ENCODE data around the gene PDE4C.

The PDE4C gene

DNA sequence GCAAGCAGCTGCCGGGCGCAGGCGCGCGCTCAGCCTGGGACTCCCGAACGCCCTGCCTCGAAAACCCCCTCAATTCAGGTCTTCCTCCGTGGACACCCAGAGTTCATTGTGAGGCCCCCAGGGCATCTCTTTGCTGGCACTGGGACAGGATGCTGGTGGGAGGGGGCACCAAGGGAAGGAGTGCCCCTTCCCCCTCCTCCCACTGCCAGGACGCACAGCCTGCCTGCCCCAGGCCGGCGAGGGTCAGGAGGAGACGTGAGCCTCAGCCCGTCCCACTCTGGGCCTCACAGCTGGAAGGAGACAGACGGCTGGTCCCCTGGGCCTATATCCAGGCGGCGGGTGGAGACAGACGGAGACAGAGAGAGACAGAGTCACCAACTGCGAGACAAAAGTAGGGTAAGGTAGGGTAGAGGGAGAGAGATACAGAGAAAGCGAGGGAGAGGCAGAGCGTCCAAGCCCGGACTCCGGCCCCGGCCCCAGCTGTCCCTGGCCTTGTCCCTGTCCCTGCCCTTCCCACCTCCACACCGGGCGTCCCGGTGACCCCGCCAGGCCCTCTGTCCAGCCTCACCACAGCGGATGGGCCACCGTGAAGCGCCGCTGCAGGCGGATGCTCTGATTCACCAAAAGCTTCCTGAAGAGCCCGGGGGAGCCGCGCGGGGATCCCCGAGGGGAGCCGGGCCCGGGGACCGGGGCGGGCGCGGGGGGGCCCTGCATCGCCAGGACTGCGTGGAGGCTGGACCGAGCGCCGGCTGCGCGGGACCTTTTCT, at the start of gene PDE4C:
Gene PDE4C (minus strand): TSS at position 737 of the 767 bp plus-strand sequence. CDS start 23 bp downstream, at position 714.
- DNase-seq = no peak

DNA sequence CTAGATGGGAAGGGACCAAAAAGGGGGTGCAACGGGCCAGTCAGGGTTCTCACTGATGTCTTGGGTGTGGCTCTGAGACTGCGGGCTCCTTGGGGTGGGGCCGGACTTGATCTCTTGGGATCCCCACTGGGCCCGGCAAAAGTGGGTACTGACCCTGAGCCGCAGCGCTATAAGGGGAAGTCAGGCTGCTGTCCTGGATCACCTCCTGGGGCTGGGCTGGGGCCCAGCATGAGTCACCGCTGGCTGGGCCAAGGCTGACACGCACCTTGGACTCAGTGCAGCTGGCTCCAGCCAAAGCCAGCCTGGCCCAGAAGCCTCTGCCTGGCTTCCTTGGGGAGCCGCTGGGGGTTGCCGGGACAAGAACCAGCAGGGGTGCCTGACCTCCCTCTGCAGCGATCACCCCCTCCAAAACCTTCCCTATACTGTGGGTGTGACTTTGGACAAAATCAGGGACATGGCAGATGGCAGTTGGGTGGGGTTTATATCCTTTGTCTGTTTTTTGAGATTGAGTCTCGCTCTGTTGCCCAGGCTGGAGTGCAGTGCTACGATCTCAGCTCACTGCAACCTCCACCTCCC, 48.6 kb upstream of the PDE4C start:
- DNase-seq = peak; percentile 52 to 54

DNA sequence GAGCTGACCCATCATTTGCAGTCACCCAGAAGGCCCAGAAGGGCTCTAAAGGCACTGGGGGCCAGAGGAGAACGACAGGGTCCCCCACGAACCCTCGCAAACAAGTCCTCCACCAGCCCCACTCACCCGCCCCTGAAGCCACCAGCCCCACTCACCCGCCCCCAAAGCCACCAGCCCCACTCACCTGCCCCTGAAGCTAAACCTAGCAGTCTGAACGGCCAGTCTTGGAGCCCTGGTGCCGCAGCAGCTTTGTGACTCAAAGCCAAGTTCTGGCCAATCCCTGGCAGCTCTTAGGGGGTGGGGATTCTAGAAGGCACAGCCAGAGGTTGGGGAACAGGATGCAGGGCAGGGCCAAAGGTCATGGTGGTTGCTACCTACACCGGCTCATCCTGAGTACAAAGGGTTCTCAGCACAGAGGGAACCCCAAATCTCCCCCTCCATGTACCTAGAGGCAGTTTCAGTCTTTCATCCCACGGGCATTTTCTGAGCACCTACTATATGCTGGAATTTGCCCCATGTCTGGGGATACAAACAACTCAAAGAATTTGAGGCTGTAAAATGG, 48.1 kb upstream of the PDE4C start, which contains the start of gene IQCN:
Gene IQCN (minus strand): TSS at position 234 of the 562 bp plus-strand sequence. CDS start 4,974 bp downstream, outside the sequence.
- DNase-seq = no peak

DNA sequence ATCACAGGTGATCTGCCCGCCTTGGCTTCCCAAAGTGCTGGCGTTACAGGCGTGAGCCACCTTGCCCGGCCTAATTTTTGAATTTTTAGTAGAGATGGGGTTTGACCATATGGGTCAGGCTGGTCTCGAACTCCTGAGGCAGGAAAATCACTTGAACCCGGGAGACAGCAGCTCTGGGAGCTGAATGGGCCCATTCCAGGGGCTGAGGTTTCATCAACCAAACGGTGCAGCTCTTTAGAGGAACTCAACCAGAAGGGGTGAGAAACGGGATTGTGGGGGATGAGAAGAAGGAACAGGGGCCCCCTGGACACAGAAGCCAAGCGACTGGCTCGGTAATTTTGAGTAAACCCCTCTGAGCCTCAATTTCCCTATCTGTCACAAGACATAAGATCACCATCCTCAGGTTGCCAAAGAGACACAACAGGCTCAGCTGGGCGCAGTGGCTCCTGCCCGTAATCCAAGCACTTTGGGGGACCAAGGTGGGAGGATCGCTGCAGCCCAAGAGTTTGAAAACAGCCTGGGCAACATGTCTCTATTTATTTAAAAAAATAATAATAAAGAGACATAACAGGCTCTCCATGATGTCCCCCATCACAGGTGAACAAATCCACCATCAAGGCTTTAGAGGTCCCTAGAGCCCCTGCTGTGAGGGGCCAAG, 47.5 kb upstream of the PDE4C start:
- no peak for DNase-seq

DNA sequence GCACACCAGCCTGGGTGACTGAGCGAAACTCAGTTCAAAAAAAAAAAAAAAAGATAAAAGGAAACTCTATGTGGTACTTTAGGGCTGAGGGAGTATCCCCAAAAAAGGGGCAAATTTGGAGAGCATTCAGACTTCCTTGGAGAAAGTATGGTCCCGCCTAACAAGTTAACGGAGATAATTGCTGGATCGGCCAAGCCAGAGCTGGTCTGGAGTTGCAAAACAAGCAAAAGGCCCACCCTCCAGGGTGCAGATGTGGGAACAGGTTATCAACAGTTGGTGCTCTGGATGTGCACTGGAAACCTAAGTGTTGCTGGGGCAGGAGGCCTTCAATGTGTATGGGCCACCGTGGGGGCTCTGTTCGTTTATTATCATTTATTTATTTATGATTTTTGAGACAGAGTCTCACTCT, 45.2 kb upstream of the PDE4C start:
- DNase-seq = no peak

DNA sequence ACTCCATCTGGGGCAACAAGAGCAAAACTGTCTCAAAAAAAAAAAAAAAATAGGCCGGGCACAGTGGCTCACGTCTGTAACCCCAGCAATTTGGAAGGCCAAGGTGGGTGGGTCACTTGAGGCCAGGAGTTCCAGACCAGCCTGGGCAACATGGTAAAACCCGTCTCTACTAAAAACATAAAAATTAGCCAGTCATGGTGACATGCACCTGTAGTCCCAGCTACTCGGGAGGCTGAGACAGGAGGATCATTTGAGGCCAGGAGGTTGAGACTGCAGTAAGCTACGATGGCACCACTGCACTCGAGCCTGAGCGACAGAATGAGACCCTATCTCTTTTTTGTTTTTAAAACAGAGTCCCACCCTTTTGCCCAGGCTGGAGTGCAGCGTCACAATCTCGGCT, 44.1 kb upstream of the PDE4C start:
- no peak for DNase-seq

DNA sequence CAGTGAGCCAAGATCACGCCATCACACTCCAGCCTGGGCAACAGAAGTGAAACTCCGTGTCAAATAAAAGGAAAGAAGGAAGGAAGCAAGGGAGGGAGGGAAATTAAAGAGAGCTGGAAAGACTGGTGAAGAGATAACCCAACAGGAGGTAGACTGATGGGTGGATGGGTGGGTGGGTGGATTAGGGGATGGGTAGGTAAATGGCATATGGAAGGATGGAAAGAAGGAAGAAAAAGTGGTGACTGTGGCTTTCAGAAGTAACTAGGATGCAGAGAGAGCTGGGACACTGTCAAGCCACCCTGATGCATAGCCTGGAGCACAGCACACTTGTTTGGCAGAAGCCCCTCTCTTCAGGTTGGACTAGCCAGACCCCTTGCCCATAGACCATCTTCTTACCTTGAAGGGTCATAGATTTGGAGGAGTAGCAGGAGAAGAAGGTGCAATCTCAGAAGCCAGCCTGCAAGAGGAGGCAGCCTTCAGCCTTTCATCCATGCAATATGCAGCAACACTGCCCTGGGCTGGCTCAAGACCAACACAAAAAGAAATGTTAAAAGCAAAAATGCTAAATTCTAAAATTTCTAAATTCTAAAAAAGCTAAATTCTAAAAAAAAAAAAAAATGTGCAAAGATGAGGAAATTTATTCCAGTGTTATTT, 43.0 kb upstream of the PDE4C start:
- no peak for DNase-seq

DNA sequence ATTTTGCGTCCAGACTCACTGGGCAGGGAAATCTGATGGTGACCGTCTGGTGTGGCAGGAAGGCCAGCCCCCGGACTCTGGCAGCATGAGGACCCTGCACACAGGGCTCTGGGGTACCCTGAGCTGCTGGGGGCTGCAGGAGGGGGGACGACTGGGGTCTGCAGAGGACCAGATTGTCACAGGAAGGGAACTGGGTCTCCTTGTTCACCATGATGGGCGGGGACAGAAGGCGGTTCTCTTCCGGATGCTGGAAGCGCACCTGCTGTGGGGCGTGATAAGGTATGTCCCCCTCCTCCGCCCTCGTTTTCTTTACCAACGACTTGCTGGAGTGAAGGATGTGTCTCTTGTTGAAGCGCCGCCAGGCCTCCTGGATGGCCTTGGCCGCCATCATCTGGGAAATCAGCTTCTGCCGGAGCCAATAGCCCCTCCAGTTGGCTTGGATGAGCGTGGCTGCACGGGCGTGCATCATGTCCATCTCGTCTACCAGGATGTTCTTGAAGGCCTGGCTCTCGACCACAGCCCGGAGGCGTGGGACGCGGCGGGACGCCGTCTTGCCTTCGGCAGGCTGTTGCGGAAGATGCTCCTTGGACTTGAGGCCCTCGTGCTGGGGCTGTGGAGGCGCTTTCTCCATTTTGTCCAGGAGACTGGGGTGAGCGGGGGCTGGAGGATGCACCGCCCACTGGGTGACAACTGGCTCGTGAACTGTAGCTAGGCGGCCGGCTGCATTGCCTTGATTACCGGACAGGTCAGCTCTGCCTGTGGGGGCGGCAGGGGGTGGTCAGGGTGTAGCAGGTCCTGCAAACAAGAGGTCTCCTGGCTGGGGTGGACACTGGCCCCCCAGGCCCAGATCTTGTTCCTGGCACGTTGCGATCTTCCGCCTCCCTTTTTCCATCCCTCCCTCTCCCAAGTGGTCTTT, 40.8 kb upstream of the PDE4C start:
- DNase-seq = no peak

DNA sequence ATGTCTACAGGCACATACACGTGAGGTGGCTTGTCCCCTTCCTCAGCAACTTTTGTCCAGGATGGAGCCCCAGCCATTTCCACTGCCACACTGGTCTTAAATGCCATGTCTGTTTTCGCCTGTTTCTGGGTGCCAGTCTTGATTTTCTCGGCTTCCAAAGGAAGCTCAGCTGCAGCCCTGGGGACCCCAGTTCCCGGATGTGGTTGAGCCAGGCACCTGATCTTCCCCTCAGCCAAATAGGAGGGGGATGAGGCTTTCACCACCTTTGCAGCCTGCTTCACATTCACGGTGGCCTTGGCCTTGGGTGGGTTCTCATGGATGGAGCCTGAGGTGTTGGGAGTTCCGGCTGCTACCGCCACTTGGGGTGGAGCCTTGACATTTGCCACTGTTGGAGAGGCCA, 39.3 kb upstream of the PDE4C start:
- no peak for DNase-seq

DNA sequence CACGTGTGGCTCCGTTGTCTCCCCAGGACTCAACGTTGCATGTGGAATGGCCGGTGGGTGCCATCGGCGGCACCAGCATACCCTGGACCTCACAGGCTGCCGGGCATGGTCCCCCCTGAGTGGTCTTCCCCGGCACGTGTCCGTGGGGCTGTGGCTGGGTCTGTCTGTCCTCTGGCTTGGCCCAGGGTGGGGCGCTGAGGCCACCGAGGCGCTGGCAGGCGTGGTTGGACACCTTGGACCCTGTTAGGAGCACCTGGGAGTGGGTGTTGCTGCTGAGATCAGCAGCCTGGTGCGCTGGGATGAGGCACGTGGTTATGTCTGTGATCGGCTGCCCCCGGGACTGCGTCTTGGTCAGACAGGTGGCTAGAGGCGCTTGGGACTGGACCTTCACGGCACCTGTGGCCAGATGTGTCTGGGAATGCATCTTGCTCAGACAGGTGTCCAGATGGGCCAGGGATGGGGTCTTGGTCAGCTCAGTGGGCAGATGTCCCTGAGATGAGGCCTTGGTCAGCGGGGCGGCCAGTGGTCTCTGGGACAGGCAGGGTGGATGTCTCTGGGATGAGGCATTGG, 38.8 kb upstream of the PDE4C start:
- DNase-seq = no peak

DNA sequence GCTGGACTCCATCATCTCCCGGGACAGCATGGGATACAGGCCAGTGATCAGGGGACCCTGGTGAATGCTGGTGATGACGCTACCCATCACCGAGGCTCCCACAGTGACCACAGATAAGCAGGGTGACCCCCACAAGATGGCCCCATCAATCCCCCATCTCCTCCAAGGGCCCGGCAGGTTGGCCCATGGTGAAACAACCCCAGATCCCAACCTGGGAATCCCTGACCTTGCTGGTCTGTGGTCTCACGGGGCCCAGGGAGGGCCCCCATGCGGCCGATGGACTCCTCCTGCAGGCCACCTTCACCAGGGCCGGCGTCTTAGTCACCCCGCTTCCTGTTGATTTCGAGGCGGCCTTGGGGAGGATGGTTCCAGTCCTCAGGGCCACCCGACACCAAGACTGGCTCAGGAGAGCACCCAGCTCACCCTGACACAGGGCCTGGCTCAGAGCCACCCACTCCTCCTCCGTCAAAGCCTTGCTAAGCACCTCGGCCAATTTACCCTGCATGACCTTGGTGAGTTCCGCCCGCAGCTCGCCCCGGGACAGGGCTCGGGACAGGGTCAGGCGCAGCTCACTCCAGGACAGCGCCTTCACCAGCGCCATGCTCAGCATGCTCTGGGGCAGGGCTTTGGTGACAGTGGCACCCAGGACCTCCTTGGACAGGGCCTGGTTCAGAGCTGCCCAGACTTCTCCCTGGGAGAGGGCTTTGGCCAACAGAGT, 38.1 kb upstream of the PDE4C start:
- DNase-seq = no peak

DNA sequence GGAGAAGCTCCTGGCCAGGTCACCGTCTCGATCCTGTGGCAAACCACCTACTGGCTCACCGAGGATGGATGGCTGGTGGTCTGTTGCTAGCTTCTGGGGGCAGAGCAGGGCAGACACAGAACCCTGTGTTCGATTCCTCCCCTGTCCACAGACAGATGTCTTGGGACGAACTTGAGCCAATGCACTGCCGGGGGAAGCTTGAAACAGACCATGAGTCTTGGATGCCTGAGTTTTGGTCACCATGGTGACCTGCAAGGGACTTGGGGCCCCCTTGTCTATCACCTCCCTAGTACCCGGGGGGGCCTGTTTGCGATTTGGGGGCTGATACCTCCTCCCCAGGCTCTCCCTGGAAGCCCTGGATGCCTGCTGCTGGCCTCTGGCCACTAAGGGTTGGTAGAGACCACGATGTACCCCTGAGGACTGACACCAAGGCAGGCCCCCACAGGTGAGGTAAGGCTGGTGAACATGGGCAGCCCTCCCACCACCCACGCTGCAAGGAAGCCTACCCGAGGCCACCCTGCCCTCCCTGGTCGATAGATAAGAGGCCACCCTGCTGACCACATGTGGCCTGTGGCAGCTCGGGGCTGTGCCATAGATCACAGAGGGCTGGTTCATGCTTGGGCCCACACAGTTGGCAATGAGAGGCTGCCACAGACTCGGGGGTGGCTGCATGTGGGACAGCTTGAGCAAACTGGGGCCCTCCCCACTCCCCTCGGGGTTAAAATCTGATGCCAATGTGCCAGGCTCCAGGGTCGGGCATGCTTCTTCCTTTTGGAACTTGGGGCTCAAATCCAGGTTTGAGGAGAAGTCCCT, 37.3 kb upstream of the PDE4C start:
- DNase-seq = no peak

DNA sequence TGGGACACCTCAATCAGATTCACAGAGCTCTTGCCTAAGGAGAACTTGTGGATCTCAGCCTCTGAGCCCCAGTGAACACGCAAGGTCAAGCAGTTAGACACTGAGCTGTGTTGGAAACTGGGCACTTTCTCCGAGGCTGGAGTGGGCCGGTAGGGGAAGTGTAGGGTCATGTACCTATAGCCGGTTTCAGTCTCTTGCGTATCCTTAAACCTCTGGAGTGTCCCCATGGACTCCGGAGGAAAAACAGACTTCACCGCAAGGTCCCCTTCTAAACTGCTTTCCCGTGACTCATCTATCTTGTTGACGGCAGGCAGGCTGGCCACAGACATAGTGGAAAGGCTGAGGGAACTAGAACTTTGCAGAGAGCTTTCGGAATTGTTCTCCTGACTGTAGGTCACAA, 36.7 kb upstream of the PDE4C start:
- no peak for DNase-seq

DNA sequence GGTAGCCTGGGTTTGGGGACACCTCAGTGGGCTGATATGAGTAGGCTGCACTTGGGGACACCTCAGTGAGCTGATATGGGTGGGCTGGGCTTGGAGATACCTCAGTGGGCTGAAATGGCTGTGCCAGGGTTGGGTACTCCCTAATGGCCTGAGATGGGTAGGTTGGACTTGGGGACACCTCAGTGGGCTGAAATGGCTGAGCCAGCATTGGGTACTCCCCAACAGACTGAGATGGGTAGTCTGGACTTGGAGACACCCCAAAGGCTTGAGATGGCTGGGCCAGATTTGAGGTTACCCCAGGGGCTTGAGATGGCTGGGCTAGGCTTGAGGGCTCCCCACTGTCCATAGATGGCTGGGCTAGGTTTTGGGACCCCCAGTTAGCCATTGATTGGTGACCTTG, 35.9 kb upstream of the PDE4C start:
- DNase-seq = no peak

DNA sequence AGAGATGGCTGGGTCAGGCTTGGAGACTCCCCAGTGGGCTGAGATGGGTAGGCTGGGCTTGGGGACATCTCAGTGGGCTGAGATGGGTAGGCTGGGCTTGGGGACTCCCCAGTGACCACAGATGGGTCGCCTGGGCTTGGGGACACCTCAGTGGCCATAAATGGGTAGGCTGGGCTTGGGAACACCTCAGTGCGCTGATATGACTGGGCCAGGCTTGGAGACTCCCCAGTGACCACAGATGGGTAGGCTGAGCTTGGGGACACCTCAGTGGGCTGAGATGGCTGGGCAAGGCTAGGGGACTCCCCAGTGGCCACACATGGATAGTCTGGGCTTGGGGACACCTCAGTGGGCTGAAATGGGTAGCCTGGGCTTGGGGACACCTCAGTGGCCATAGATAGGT, 35.2 kb upstream of the PDE4C start:
- no peak for DNase-seq

DNA sequence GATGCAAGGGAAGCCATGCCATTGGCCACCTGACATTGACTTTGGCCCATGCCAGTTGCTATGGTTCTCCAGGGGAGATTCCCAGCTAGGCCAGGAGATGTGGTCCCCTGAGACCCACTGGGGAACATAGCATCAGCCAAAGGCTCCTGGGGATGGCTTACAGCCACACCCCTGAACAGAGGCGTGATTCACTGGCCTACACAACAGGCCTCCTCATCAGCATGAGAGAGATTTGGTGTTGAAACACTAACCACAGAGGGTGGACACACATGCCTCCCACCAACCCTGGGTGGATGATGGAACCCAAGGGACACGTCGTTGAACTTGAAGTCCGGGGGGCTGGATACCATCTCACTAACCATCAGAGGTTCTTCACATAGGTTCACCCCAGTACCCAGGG, 33.7 kb upstream of the PDE4C start:
- DNase-seq = no peak

DNA sequence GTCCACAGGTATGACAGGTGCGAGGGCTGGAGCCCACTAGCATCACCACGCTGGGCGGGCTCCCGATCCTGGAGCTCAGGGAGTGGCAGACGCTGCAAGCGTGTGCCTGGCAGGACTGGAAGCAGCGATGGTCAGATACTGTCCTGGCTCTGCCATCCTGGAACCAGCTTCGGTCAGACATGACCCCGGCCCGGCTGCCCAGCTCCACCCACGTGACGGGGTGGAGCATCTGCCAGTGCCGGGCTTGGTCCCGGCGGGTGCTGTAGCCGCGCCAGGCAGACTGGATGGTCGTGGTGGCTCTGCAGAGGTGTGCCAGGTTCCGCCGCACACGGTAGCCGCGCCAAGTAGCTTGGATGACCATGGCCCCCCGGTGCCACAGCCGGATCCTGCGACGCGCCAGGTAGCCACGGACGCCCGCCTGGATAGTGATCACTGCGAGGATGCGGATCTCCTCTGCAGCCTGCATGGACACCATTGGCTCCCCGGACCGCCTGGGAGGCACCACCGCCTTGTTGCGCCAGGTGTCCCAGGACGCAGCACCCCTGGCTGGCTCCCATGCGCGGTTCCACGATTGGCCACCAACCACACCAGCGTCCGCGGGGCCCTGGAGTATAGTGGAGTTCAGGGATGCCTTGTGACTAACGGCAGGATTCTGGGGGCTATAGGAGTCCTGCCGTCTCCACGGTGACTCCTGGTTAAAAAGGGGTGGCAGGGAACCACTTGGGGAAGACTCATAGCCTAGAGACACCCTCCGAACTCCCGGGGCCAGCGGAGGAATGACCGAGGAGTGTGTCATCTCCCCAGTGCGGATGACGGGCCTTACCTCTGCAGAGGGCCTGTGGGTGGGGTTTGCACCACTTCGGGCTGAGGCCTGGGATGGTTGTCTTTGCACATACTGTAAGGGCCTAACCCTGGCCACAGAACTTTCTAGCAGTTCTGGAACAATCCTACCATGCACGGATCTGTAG, 31.5 kb upstream of the PDE4C start:
- DNase-seq = no peak

DNA sequence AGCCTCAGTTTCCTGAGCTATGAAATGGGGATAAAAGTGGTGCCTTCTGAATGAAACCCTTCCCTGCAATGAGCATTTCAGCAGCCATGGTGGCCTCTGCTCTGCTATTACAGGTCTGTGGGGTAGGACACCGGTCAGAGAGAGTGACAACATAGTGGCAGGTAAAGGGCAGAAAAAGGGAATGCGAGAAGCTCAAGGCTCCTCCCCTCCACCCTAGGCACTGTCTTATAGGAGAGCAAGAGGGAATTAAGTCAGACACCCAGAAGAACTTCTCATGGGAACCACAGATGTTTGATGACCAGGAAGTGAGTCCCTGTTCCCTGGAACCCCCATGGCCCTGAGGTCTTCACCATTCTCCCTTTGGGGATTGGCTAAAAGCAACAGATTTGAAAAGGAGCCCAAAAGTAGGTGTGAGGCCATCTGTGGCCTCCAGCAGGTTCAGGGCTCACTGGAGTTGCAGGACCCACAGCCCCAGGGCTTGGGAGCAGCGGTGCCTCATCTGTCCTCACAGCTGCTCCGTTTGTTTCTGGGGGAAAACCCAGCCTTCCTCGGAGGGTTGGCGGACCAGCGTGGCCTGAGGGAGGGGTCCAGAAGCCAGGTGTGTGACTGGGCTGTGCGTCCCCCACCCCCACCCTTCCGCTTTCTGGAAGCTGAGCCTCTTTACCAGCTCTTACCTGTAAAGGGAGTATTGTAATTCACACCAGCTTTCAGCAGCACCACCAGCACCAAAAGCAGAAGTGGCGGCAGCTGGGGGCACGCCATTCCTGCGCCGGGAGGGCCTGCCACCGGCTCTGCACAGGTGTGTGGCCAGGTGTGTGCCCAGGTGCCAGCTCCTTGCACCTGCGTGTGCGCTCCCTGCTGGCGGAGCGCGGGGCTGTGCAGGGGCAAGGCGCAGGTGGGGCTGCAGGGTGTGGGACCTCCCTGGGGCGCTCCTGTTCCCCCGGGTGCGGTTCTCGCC, 28.6 kb upstream of the PDE4C start:
- no peak for DNase-seq

All from hippocampal formation (tissue), 2 donors.